Thyroid gland (tissue), 4 donors: ENCODE data around the gene GNS. TPM values are rescaled to one million over a fixed set of nuclear protein-coding genes. Genes with fewer than 3 reads are reported as not detected.
A peak's percentile ranks its signal among the peaks of the same experiment; 100 is the strongest.

Source experiments
- DNase-seq, 2 donors: peaks; one replicate each; pipeline ENCODE4 v3.0.0-alpha.2; 2019
- H3K27ac ChIP-seq, 3 donors: fragments of 200-600 bp; sonication (generic); 1 replicate in 2 of 3; 2 replicates in 1 of 3; pipeline ENCODE4 v1.5.1; 2016 to 2019; ENCODE audit warnings: mild to moderate bottlenecking in 1 of 3, moderate library complexity in 1 of 3
- H3K27me3 ChIP-seq: fragments of 200-600 bp; sonication (generic); one replicate; pipeline ENCODE4 v1.5.1; 2019
- H3K36me3 ChIP-seq, 2 donors: fragments of 200-600 bp; sonication (generic); one replicate each; pipeline ENCODE4 v1.5.1; 2016 to 2019
- H3K4me1 ChIP-seq, 2 donors: fragments of 200-600 bp; sonication (generic); one replicate each; pipeline ENCODE4 v1.5.1; 2017 to 2019
- H3K4me3 ChIP-seq, 3 donors: fragments of 200-600 bp; sonication (generic); replicated peaks in 1 of 3; 1 replicate in 2 of 3; 2 replicates in 1 of 3; pipeline ENCODE4 v1.5.1; 2016; ENCODE audit warnings: mild to moderate bottlenecking in 1 of 3
- H3K9me3 ChIP-seq: fragments of 200-600 bp; sonication (generic); one replicate; pipeline ENCODE4 v1.5.1; 2017
- POLR2A ChIP-seq, 2 donors: fragments of 450-650 bp; IDR thresholded peaks; one replicate each; pipeline ENCODE4 v1.6.1; 2017; ENCODE audit warnings: antibody characterized with exemption in 2 of 2, mild to moderate bottlenecking in 2 of 2, moderate library complexity in 1 of 2
- WGBS, 2 donors: methylation state at CpG; one replicate each; pipeline ENCODE4 v1.1.5; 2017; 5-methylcytosine and 5-hydroxymethylcytosine counted together
- intact Hi-C: fragments of 100-400 bp; cut with DNase I; formaldehyde crosslinking; loops from one replicate; pipeline ENCODE4 v1.15.1; 2023
- total RNA-seq, 4 donors: library from RNA; depleted of rRNA; stranded (reverse); fragments of >200 nt; gene quantifications; one replicate each; pipeline ENCODE4 v1.2.3, GENCODE V29; 2016
- TF ChIP-seq, protein P1 (sequence below), 6 experiments: fragments of 200-600 bp in 3 of 6; fragments of 450-650 bp in 3 of 6; sonication (generic) in 3 of 6; IDR thresholded peaks; one replicate each; pipeline ENCODE4 v1.5.1; 2016 to 2019; ENCODE audit warnings: antibody characterized with exemption in 6 of 6, mild to moderate bottlenecking in 2 of 6, inconsistent platforms in 1 of 6, moderate library complexity in 1 of 6

GNS gene
- 100 to 1,000 TPM; 130 to 174 (median 160) TPM for total RNA-seq

GRCh38 chr12:64759035-64759894 is at the start of gene GNS:
GNS (minus strand) TSS chr12:64759406; CDS start chr12:64759276, 130 bp downstream.
- H3K27me3 ChIP-seq, result no peaks in the 10 kb centered on the region
- no peaks in the 10 kb centered on the region for H3K9me3 ChIP-seq
- TF ChIP-seq, protein P1, sequence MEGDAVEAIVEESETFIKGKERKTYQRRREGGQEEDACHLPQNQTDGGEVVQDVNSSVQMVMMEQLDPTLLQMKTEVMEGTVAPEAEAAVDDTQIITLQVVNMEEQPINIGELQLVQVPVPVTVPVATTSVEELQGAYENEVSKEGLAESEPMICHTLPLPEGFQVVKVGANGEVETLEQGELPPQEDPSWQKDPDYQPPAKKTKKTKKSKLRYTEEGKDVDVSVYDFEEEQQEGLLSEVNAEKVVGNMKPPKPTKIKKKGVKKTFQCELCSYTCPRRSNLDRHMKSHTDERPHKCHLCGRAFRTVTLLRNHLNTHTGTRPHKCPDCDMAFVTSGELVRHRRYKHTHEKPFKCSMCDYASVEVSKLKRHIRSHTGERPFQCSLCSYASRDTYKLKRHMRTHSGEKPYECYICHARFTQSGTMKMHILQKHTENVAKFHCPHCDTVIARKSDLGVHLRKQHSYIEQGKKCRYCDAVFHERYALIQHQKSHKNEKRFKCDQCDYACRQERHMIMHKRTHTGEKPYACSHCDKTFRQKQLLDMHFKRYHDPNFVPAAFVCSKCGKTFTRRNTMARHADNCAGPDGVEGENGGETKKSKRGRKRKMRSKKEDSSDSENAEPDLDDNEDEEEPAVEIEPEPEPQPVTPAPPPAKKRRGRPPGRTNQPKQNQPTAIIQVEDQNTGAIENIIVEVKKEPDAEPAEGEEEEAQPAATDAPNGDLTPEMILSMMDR (IDR thresholded peaks at IDR 0.05), result no peak
- TF ChIP-seq POLR2A (IDR thresholded peaks at IDR 0.05), result peak in 1 of 2 donors; percentile 87
- WGBS, 2 donors, result 0 to 1% methylated on average over 49 to 67 of the region's 67 CpGs
- peak within 1 kb of the TSS; percentile 85 to 95 (median 93) for H3K27ac ChIP-seq
- peak within 1 kb of the TSS; percentile 78 to 97 (median 96) for H3K4me3 ChIP-seq
- peaks cover 6 to 14% of the 10 kb centered on the region in 2 donors for H3K4me1 ChIP-seq
- DNase-seq, result peak; percentile 93 to 97
- H3K36me3 ChIP-seq, result no peaks in the 10 kb centered on the region
- intact Hi-C loops, result no loop called here

DNA sequence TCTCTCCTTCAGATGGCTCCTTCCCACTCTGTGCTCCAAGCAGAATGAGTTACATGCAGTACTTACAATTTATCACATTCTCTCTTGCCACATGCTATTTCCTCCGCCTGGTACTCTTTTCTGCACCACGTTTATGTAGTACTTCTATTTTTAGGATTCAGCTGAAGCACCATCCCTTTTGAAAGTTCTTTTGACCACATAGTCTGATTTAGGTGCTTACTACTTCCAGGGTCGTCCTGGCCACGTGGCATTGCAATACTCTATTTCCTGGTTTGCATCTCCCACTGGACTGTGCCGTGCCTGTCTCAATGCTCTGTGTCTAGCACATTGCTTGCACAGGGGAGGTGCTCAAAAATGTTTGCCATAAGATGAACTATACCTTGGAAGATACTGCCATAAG is 48.9 kb upstream of the GNS start:
- whole genome bisulfite sequencing, 2 donors, result 63 to 71% methylated on average over 5 of the region's 5 CpGs
- no peak for TF ChIP-seq POLR2A (IDR thresholded peaks at IDR 0.05)
- TF ChIP-seq, protein P1 (IDR thresholded peaks at IDR 0.05), result no peak
- intact Hi-C loops, result no loop called here
- Histone ChIP-seq H3K27ac (no peak overlapping the region), H3K4me1 (no peaks in the 10 kb centered on the region), H3K27me3 (no peaks in the 10 kb centered on the region), H3K36me3 (no peaks in the 10 kb centered on the region), H3K4me3 (no peak overlapping the region), H3K9me3 (no peaks in the 10 kb centered on the region)
- no peak for DNase-seq

GRCh38 chr12:64806593-64807460 is 47.6 kb upstream of the GNS start:
- intact Hi-C loops, result no loop called here
- Histone ChIP-seq H3K9me3 (no peaks in the 10 kb centered on the region), H3K4me1 (no peaks in the 10 kb centered on the region), H3K36me3 (no peaks in the 10 kb centered on the region), H3K4me3 (no peak overlapping the region), H3K27ac (no peak overlapping the region), H3K27me3 (no peaks in the 10 kb centered on the region)
- TF ChIP-seq, protein P1 (IDR thresholded peaks at IDR 0.05), result no peak
- no peak for TF ChIP-seq POLR2A (IDR thresholded peaks at IDR 0.05)
- WGBS, 2 donors, result 87 to 89% methylated on average over 7 of the region's 7 CpGs
- no peak for DNase-seq

GRCh38 chr12:64806173-64806572 is 47.0 kb upstream of the GNS start:
- H3K27ac ChIP-seq, result no peak overlapping the region
- TF ChIP-seq, protein P1 (IDR thresholded peaks at IDR 0.05), result no peak
- TF ChIP-seq POLR2A (IDR thresholded peaks at IDR 0.05), result no peak
- no peak for DNase-seq
- no peaks in the 10 kb centered on the region for H3K27me3 ChIP-seq
- no peaks in the 10 kb centered on the region for H3K4me1 ChIP-seq
- 79 to 83% methylated on average over 2 of the region's 2 CpGs for WGBS, 2 donors
- no peaks in the 10 kb centered on the region for H3K9me3 ChIP-seq
- no peaks in the 10 kb centered on the region for H3K36me3 ChIP-seq
- no peak overlapping the region for H3K4me3 ChIP-seq
- intact Hi-C loops, result no loop called here
